ENCODE measurements around the gene EID2B. TPM values are rescaled to one million over a fixed set of nuclear protein-coding genes. Genes with fewer than 3 reads are reported as not detected.

EID2B gene
- total RNA-seq = 1.8 and 2.0 TPM in 2 replicates
- long read RNA-seq = 0 reads

- peak; percentile 90 for DNase-seq (ENCODE audit: low spot score, unreplicated experiment)
- Mint-ChIP-seq H3K27ac (peak within 1 kb of the TSS; percentile 88), H3K9me3 (ENCODE audit: low read depth) (no peaks in the 10 kb centered on the region), H3K36me3 (ENCODE audit: insufficient read depth) (no peaks in the 10 kb centered on the region), H3K4me1 (ENCODE audit: low read depth) (peaks cover 2% of the 10 kb centered on the region), H3K4me3 (ENCODE audit: low read depth) (peak within 1 kb of the TSS; percentile 91), H3K27me3 (no peaks in the 10 kb centered on the region)
- peak; percentile 88 for TF ChIP-seq CTCF (IDR thresholded peaks at IDR 0.05; ENCODE audit: unreplicated experiment)
Observed at GRCh38 chr19:39532233-39533002, at the start of gene EID2B. Gene EID2B (minus strand): TSS chr19:39532852. CDS start chr19:39532802, 50 bp downstream.

GRCh38 chr19:39582442-39582841, 49.8 kb upstream of the EID2B start:
- H3K36me3 Mint-ChIP-seq (ENCODE audit: insufficient read depth) = no peaks in the 10 kb centered on the region
- DNase-seq (ENCODE audit: low spot score, unreplicated experiment) = no peak
- TF ChIP-seq CTCF (IDR thresholded peaks at IDR 0.05; ENCODE audit: unreplicated experiment) = no peak
- no peak overlapping the region for H3K27ac Mint-ChIP-seq
- H3K4me1 Mint-ChIP-seq (ENCODE audit: low read depth) = no peaks in the 10 kb centered on the region
- peaks cover 5% of the 10 kb centered on the region for H3K9me3 Mint-ChIP-seq (ENCODE audit: low read depth)
- H3K27me3 Mint-ChIP-seq = peaks cover 32% of the 10 kb centered on the region
- H3K4me3 Mint-ChIP-seq (ENCODE audit: low read depth) = no peak overlapping the region

GRCh38 chr19:39568604-39569003, 36.0 kb upstream of the EID2B start:
- Mint-ChIP-seq H3K27ac (no peak overlapping the region), H3K4me1 (ENCODE audit: low read depth) (no peaks in the 10 kb centered on the region), H3K36me3 (ENCODE audit: insufficient read depth) (no peaks in the 10 kb centered on the region), H3K4me3 (ENCODE audit: low read depth) (no peak overlapping the region), H3K27me3 (peaks cover 26% of the 10 kb centered on the region), H3K9me3 (ENCODE audit: low read depth) (peaks cover 10% of the 10 kb centered on the region)
- DNase-seq (ENCODE audit: low spot score, unreplicated experiment) = no peak
- TF ChIP-seq CTCF (IDR thresholded peaks at IDR 0.05; ENCODE audit: unreplicated experiment) = no peak

GRCh38 chr19:39566064-39566463, 33.4 kb upstream of the EID2B start:
- Mint-ChIP-seq H3K27ac (no peak overlapping the region), H3K4me3 (ENCODE audit: low read depth) (no peak overlapping the region), H3K36me3 (ENCODE audit: insufficient read depth) (no peaks in the 10 kb centered on the region), H3K9me3 (ENCODE audit: low read depth) (no peaks in the 10 kb centered on the region), H3K4me1 (ENCODE audit: low read depth) (no peaks in the 10 kb centered on the region), H3K27me3 (peaks cover 31% of the 10 kb centered on the region)
- TF ChIP-seq CTCF (IDR thresholded peaks at IDR 0.05; ENCODE audit: unreplicated experiment) = no peak
- no peak for DNase-seq (ENCODE audit: low spot score, unreplicated experiment)

GRCh38 chr19:39563408-39563807, 30.8 kb upstream of the EID2B start:
- no peak for DNase-seq (ENCODE audit: low spot score, unreplicated experiment)
- H3K4me3 Mint-ChIP-seq (ENCODE audit: low read depth) = no peak overlapping the region
- no peaks in the 10 kb centered on the region for H3K4me1 Mint-ChIP-seq (ENCODE audit: low read depth)
- H3K9me3 Mint-ChIP-seq (ENCODE audit: low read depth) = no peaks in the 10 kb centered on the region
- H3K36me3 Mint-ChIP-seq (ENCODE audit: insufficient read depth) = no peaks in the 10 kb centered on the region
- H3K27me3 Mint-ChIP-seq = peaks cover 36% of the 10 kb centered on the region
- TF ChIP-seq CTCF (IDR thresholded peaks at IDR 0.05; ENCODE audit: unreplicated experiment) = no peak
- H3K27ac Mint-ChIP-seq = no peak overlapping the region

Measured in progenitor cell of endocrine pancreas (in vitro differentiated cells).